GM19395 (cell line): Measurements from ENCODE around the gene SRCIN1.

Experiments
- ATAC-seq: cut with Tn5 transposase; IDR thresholded peaks from one replicate; pipeline ENCODE4 v1.9.1; 2021; ENCODE audit warnings: mild to moderate bottlenecking, moderate library complexity; ENCODE audit not compliant: unreplicated experiment

SRCIN1 gene

GRCh38 chr17:38583828-38584349 lies 21.9 kb downstream of the SRCIN1 start:
- ATAC-seq = no peak

- ATAC-seq = no peak
Measured at GRCh38 chr17:38583176-38583575, 22.6 kb downstream of the SRCIN1 start.

GRCh38 chr17:38582069-38582468 lies 23.7 kb downstream of the SRCIN1 start:
- no peak for ATAC-seq

GRCh38 chr17:38579934-38580333 lies 25.8 kb downstream of the SRCIN1 start:
- no peak for ATAC-seq

- ATAC-seq = no peak
Measured at GRCh38 chr17:38579083-38579480, 26.7 kb downstream of the SRCIN1 start.

GRCh38 chr17:38578229-38579082 lies 27.3 kb downstream of the SRCIN1 start:
- no peak for ATAC-seq

- no peak for ATAC-seq
Measured at GRCh38 chr17:38577645-38578173, 28.0 kb downstream of the SRCIN1 start.

GRCh38 chr17:38577244-38577643 lies 28.5 kb downstream of the SRCIN1 start:
- ATAC-seq = no peak

- no peak for ATAC-seq
Measured at GRCh38 chr17:38575781-38576180, 30.0 kb downstream of the SRCIN1 start.

- ATAC-seq = no peak
Measured at GRCh38 chr17:38574712-38575111, 31.0 kb downstream of the SRCIN1 start.

- ATAC-seq = no peak
Measured at GRCh38 chr17:38572669-38573365, 32.9 kb downstream of the SRCIN1 start.

GRCh38 chr17:38571833-38572668 lies 33.7 kb downstream of the SRCIN1 start:
- no peak for ATAC-seq

- ATAC-seq = no peak
Measured at GRCh38 chr17:38569701-38570512, 35.8 kb downstream of the SRCIN1 start.

GRCh38 chr17:38568845-38569510 lies 36.8 kb downstream of the SRCIN1 start:
- no peak for ATAC-seq

- ATAC-seq = no peak
Measured at GRCh38 chr17:38568274-38568673, 37.5 kb downstream of the SRCIN1 start.

- no peak for ATAC-seq
Measured at GRCh38 chr17:38567350-38567749, 38.4 kb downstream of the SRCIN1 start.

GRCh38 chr17:38566666-38567031 lies 39.1 kb downstream of the SRCIN1 start:
- ATAC-seq = no peak

GRCh38 chr17:38565853-38566665 lies 39.7 kb downstream of the SRCIN1 start:
- no peak for ATAC-seq

GRCh38 chr17:38564869-38565268 lies 40.9 kb downstream of the SRCIN1 start:
- ATAC-seq = no peak
